ENCODE results near the gene HLA-B. TPM values are rescaled to one million over a fixed set of nuclear protein-coding genes. Genes with fewer than 3 reads are reported as not detected.

HLA-B gene
- total and polyA plus RNA-seq, 7 experiments from 2014 or later = 5,136 to 7,459 (median 5,516) TPM

DNA sequence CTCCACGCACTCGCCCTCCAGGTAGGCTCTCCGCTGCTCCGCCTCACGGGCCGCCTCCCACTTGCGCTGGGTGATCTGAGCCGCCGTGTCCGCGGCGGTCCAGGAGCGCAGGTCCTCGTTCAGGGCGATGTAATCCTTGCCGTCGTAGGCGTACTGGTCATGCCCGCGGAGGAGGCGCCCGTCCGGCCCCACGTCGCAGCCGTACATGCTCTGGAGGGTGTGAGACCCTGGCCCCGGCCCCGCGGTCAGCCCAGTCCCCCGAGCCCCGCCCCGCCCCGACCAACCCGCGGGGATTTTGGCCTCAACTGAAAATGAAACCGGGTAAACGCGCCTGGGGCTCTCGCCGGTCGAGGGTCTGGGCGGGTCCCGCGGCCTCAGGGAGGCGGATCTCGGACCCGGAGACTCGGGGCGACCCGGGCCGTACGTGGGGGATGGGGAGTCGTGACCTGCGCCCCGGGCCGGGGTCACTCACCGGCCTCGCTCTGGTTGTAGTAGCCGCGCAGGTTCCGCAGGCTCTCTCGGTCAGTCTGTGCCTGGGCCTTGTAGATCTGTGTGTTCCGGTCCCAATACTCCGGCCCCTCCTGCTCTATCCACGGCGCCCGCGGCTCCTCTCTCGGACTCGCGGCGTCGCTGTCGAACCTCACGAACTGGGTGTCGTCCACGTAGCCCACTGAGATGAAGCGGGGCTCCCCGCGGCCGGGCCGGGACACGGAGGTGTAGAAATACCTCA is 598 bp downstream of the HLA-B start:
- Histone ChIP-seq H3K27ac (ENCODE audit: low read depth, low read length) (peak overlapping the region; percentile 100), H3K36me3 (ENCODE audit: control insufficient read depth in 2 of 3, insufficient read depth in 3 of 3, low read length in 3 of 3) (peaks cover 18 to 38% (median 32%) of the 10 kb centered on the region in 3 experiments), H3K27me3 (ENCODE audit: control insufficient read depth in 2 of 2, insufficient read depth in 2 of 2, low read length in 2 of 2) (no peaks in the 10 kb centered on the region), H3K4me3 (ENCODE audit: low read length) (peak overlapping the region; percentile 68), H3K4me1 (ENCODE audit: control insufficient read depth in 2 of 2, insufficient read depth in 2 of 2, low read length in 2 of 2) (peaks cover 32 to 33% of the 10 kb centered on the region in 2 donors), H3K9me3 (ENCODE audit: control insufficient read depth in 2 of 3, low read length in 3 of 3) (no peaks in the 10 kb centered on the region)
- ATAC-seq (peak; percentile 0), DNase-seq (peak in 6 of 9 donors; percentile 19 to 59 (median 40))
- Mint-ChIP-seq H3K27me3 (peaks cover 0 to 14% (median 0%) of the 10 kb centered on the region in 5 donors), H3K4me3 (peak overlapping the region; percentile 80 to 100 (median 98)), H3K27ac (peak overlapping the region; percentile 99 to 100 (median 100)), H3K36me3 (peaks cover 0 to 63% (median 41%) of the 10 kb centered on the region in 5 donors), H3K4me1 (peaks cover 52 to 70% (median 65%) of the 10 kb centered on the region in 7 donors), H3K9me3 (peaks cover 0 to 11% (median 3%) of the 10 kb centered on the region in 11 donors)
- ChIA-PET CTCF (no interaction called here), POLR2A (interaction anchor here (0.9 kb wide), 1 partner anchor 10 kb away, joined by 3 read pairs; no protein-coding TSS in a partner anchor)
- intact Hi-C loops (cut with micrococcal nuclease) = loop anchor here (2.0 to 10.0 kb wide), 5 partner anchors 48 to 1616 kb away; partner anchors contain the start of genes HLA-A (in 1 of the 2), MRPS18B (in 1 of the 2) and PPP1R10 (in 1 of the 2)

DNA sequence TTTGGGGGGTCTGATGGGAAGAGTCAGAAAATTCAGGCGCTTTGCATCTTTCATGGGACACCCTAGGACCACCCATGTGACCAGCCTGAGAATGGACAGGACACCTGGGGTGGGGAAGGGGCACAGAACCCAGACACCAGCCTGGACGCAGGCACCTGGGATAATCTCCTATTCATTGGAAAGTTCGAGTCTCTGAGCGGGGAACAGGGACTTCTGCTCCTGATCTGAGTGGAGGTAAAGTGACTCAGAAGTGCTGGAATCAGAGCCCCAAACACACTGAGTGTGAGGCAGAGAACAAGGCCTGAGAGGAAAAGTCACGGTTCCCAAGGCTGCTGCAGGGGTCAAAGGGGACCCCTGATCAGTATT is 1.4 kb downstream of the HLA-B start:
- H3K27ac ChIP-seq (ENCODE audit: low read depth, low read length) = peak overlapping the region; percentile 100
- ATAC-seq (no peak), DNase-seq (peak in 3 of 9 donors; percentile 10 to 27 (median 22))
- peaks cover 32 to 38% of the 10 kb centered on the region in 2 donors for H3K4me1 ChIP-seq (ENCODE audit: control insufficient read depth in 2 of 2, insufficient read depth in 2 of 2, low read length in 2 of 2)
- POLR2A ChIA-PET = interaction anchor here (0.7 to 4.6 kb wide), 10 partner anchors 9 to 157 kb away, joined by 3 to 75 read pairs (median 4); no protein-coding TSS in a partner anchor
- H3K36me3 ChIP-seq (ENCODE audit: control insufficient read depth in 2 of 3, insufficient read depth in 3 of 3, low read length in 3 of 3) = peaks cover 18 to 38% (median 32%) of the 10 kb centered on the region in 3 experiments
- Mint-ChIP-seq H3K36me3 (peaks cover 0 to 56% (median 41%) of the 10 kb centered on the region in 5 donors), H3K4me3 (peak overlapping the region; percentile 80 to 100 (median 98)), H3K27me3 (peaks cover 0 to 8% (median 0%) of the 10 kb centered on the region in 5 donors), H3K4me1 (peaks cover 57 to 77% (median 73%) of the 10 kb centered on the region in 7 donors), H3K9me3 (peaks cover 0 to 11% (median 0%) of the 10 kb centered on the region in 11 donors), H3K27ac (peak overlapping the region; percentile 66 to 100 (median 91))
- no peaks in the 10 kb centered on the region for H3K27me3 ChIP-seq (ENCODE audit: control insufficient read depth in 2 of 2, insufficient read depth in 2 of 2, low read length in 2 of 2)
- intact Hi-C loops (cut with micrococcal nuclease) = loop anchor here (5.0 to 10.0 kb wide), 4 partner anchors 738 to 1617 kb away; partner anchors contain the start of genes HLA-A (in 1 of the 2), MRPS18B (in 1 of the 2) and PPP1R10 (in 1 of the 2)
- CTCF ChIA-PET = no interaction called here
- H3K9me3 ChIP-seq (ENCODE audit: control insufficient read depth in 2 of 3, low read length in 3 of 3) = no peaks in the 10 kb centered on the region
- peak overlapping the region; percentile 68 for H3K4me3 ChIP-seq (ENCODE audit: low read length)

GRCh38 chr6:31354864-31355582 is 2.0 kb downstream of the HLA-B start:
- ATAC-seq = no peak
- Histone ChIP-seq H3K9me3 (ENCODE audit: control insufficient read depth in 2 of 3, low read length in 3 of 3) (no peaks in the 10 kb centered on the region), H3K27ac (ENCODE audit: low read depth, low read length) (peak overlapping the region; percentile 100), H3K36me3 (ENCODE audit: control insufficient read depth in 2 of 3, insufficient read depth in 3 of 3, low read length in 3 of 3) (peaks cover 18 to 38% (median 32%) of the 10 kb centered on the region in 3 experiments), H3K4me3 (ENCODE audit: low read length) (peak overlapping the region; percentile 68), H3K27me3 (ENCODE audit: control insufficient read depth in 2 of 2, insufficient read depth in 2 of 2, low read length in 2 of 2) (no peaks in the 10 kb centered on the region), H3K4me1 (ENCODE audit: control insufficient read depth in 2 of 2, insufficient read depth in 2 of 2, low read length in 2 of 2) (peaks cover 32 to 38% of the 10 kb centered on the region in 2 donors)
- Mint-ChIP-seq H3K9me3 (peaks cover 0 to 11% (median 0%) of the 10 kb centered on the region in 11 donors), H3K27ac (peak overlapping the region; percentile 66 to 100 (median 91)), H3K36me3 (peaks cover 0 to 52% (median 41%) of the 10 kb centered on the region in 5 donors), H3K4me1 (peaks cover 57 to 78% (median 77%) of the 10 kb centered on the region in 7 donors), H3K27me3 (peaks cover 0 to 4% (median 0%) of the 10 kb centered on the region in 5 donors), H3K4me3 (peak overlapping the region; percentile 80 to 100 (median 98))
- ChIA-PET POLR2A (interaction anchor here (0.6 to 4.6 kb wide), 13 partner anchors 9 to 261 kb away, joined by 3 to 75 read pairs (median 4); no protein-coding TSS in a partner anchor), CTCF (interaction anchor here (0.6 kb wide), 1 partner anchor 12 kb away, joined by 3 read pairs; no protein-coding TSS in a partner anchor)
- DNase-seq = peak in 3 of 9 donors; percentile 12 to 26 (median 15)
- intact Hi-C loops (cut with micrococcal nuclease) = loop anchor here (5.0 to 10.0 kb wide), 4 partner anchors 738 to 1617 kb away; partner anchors contain the start of genes HLA-A (in 1 of the 2), MRPS18B (in 1 of the 2) and PPP1R10 (in 1 of the 2)

- H3K27me3 ChIP-seq (ENCODE audit: control insufficient read depth in 2 of 2, insufficient read depth in 2 of 2, low read length in 2 of 2) = no peaks in the 10 kb centered on the region
- ATAC-seq = no peak
- intact Hi-C loops (cut with micrococcal nuclease) = loop anchor here in 1 of 2 donors (10.0 kb wide), 1 partner anchor 1470 kb away; no protein-coding TSS in a partner anchor
- peak overlapping the region; percentile 68 for H3K4me3 ChIP-seq (ENCODE audit: low read length)
- ChIA-PET CTCF (interaction anchor here (0.6 kb wide), 1 partner anchor 12 kb away, joined by 3 read pairs; no protein-coding TSS in a partner anchor), POLR2A (interaction anchor here (0.6 to 4.6 kb wide), 17 partner anchors 8 to 1947 kb away, joined by 3 to 75 read pairs (median 6); no protein-coding TSS in a partner anchor)
- peaks cover 0 to 11% (median 0%) of the 10 kb centered on the region in 11 donors for H3K9me3 Mint-ChIP-seq
- peak overlapping the region; percentile 66 to 100 (median 91) for H3K27ac Mint-ChIP-seq
- H3K9me3 ChIP-seq (ENCODE audit: control insufficient read depth in 2 of 3, low read length in 3 of 3) = no peaks in the 10 kb centered on the region
- peaks cover 18 to 38% (median 32%) of the 10 kb centered on the region in 3 experiments for H3K36me3 ChIP-seq (ENCODE audit: control insufficient read depth in 2 of 3, insufficient read depth in 3 of 3, low read length in 3 of 3)
- DNase-seq = peak in 4 of 9 donors; percentile 16 to 33 (median 27)
- peak overlapping the region; percentile 100 for H3K27ac ChIP-seq (ENCODE audit: low read depth, low read length)
- peaks cover 0 to 4% (median 0%) of the 10 kb centered on the region in 5 donors for H3K27me3 Mint-ChIP-seq
- peaks cover 0 to 50% (median 41%) of the 10 kb centered on the region in 5 donors for H3K36me3 Mint-ChIP-seq
- H3K4me1 ChIP-seq (ENCODE audit: control insufficient read depth in 2 of 2, insufficient read depth in 2 of 2, low read length in 2 of 2) = peaks cover 32 to 38% of the 10 kb centered on the region in 2 donors
- peaks cover 52 to 77% (median 75%) of the 10 kb centered on the region in 7 donors for H3K4me1 Mint-ChIP-seq
- H3K4me3 Mint-ChIP-seq = peak overlapping the region; percentile 80 to 100 (median 98)
Observed at GRCh38 chr6:31354158-31354863, 2.7 kb downstream of the HLA-B start.

DNA sequence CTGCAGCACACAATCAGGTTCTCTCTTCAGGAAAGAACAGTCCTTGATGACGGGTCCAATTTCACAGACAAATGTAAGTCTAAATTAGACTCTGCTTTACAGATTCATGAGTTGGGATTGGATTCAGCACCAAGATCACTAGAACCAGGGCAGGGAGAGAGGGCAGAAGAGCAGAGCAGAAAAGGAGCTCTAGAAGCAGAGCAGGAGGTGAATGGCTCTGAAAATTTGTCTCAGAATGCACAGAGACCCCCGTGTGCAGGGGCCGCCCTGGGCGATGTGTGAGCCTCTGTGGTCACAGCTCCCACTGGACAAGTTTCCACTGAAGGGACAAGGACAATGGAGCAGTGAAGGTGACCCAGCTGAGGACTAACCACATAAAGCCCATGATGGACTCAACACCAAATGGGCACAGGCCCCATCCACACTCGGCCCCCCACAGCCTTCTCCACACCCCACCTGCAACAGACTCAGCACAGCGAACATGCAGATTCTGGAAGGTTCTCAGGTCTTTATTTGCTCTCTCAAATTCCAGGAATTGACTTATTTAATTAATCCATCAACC is 3.5 kb downstream of the HLA-B start:
- Histone ChIP-seq H3K9me3 (ENCODE audit: control insufficient read depth in 2 of 3, low read length in 3 of 3) (no peaks in the 10 kb centered on the region), H3K4me3 (ENCODE audit: low read length) (peak overlapping the region; percentile 33), H3K27me3 (ENCODE audit: control insufficient read depth in 2 of 2, insufficient read depth in 2 of 2, low read length in 2 of 2) (no peaks in the 10 kb centered on the region), H3K36me3 (ENCODE audit: control insufficient read depth in 2 of 3, insufficient read depth in 3 of 3, low read length in 3 of 3) (peaks cover 18 to 38% (median 32%) of the 10 kb centered on the region in 3 experiments), H3K27ac (ENCODE audit: low read depth, low read length) (peak overlapping the region; percentile 28), H3K4me1 (ENCODE audit: control insufficient read depth in 2 of 2, insufficient read depth in 2 of 2, low read length in 2 of 2) (peaks cover 32% of the 10 kb centered on the region in 2 donors)
- Mint-ChIP-seq H3K27me3 (peaks cover 0 to 4% (median 0%) of the 10 kb centered on the region in 5 donors), H3K27ac (peak overlapping the region; percentile 66 to 100 (median 89)), H3K4me1 (peaks cover 45 to 72% (median 67%) of the 10 kb centered on the region in 7 donors), H3K9me3 (peaks cover 0 to 11% (median 0%) of the 10 kb centered on the region in 11 donors), H3K4me3 (peak overlapping the region; percentile 80 to 100 (median 98)), H3K36me3 (peaks cover 0 to 49% (median 41%) of the 10 kb centered on the region in 5 donors)
- DNase-seq = peak in 3 of 9 donors; percentile 12 to 30 (median 16)
- ChIA-PET POLR2A (interaction anchor here (0.8 to 4.6 kb wide), 14 partner anchors 9 to 195 kb away, joined by 3 to 75 read pairs (median 8); partner anchors contain the start of genes CCHCR1 and TCF19), CTCF (no interaction called here)
- no peak for ATAC-seq
- intact Hi-C loops (cut with micrococcal nuclease) = loop anchor here in 1 of 2 donors (2.0 to 10.0 kb wide), 2 partner anchors 21 to 1469 kb away; no protein-coding TSS in a partner anchor
